HG03460 (cell line): ENCODE results near the gene CD19.
"Not testable (repeated sequence)": the region's sequence is repeated elsewhere in the genome, so short reads cannot be mapped to it uniquely, and the experiment has no call there.

Experiments
- ATAC-seq: cut with Tn5 transposase; IDR thresholded peaks from one replicate; pipeline ENCODE4 v1.9.1; 2021; ENCODE audit not compliant: unreplicated experiment

The CD19 gene

DNA sequence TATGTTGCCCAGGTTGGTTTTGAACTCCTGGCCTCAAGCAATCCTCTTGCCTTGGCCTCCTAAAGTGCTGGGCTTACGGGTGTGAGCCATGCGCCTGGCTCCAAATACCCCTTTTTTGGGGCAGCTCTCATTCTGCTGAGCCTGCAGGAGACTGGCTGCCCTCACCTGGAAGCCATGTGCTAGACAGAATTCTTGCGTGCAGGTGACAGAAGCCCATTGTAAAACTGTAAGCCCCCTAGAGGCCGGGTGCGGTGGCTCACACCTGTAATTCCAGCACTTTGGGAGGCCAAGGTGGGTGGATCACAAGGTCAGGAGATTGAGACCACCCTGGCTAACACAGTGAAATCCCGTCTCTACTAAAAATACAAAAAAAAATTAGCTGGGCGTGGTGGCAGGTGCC is 48.6 kb downstream of the CD19 start:
- ATAC-seq: not testable (repeated sequence)

DNA sequence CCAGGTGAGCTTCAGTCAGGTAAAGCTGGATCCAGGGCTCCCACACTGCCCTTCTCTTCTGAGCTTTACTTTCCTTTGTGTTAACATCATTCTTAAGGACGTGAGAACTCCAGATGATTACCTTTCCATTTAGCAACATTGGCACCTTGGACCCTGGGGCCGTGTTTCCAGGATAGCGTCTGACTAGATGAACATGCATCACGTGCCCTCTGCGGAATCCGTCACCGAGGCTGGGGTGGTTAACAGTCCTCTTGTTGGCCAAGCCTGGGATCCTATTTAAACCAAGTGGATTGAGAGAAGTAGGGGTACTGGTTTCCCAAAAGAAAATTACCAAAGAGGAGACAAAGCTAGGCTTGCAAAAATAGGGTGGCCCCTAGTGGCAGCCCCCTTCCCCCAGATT is 49.2 kb downstream of the CD19 start:
- no peak for ATAC-seq

- ATAC-seq: no peak
Observed at GRCh38 chr16:28981517-28981916, 49.7 kb downstream of the CD19 start.

- no peak for ATAC-seq
Observed at GRCh38 chr16:28982418-28982817, 50.6 kb downstream of the CD19 start.

DNA sequence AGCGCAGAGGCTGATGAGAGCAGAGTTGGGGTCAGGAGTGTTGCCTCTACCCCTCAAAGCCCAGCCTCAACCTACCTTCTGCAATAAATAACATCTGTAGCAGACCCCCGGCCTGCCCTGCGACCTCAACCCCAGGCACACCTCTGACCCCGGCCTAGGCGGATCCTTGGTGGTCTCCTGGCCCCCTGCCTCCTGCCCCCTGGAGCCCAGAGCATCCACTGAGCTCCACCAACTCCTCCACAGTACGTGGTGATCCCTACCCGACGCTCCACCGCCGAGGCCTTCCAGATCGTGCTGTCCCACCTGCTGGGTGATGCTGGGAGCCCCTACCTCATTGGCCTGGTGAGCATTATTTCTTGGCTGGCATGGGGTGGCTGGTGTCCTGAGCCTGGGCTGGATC is 51.2 kb downstream of the CD19 start:
- ATAC-seq: no peak

DNA sequence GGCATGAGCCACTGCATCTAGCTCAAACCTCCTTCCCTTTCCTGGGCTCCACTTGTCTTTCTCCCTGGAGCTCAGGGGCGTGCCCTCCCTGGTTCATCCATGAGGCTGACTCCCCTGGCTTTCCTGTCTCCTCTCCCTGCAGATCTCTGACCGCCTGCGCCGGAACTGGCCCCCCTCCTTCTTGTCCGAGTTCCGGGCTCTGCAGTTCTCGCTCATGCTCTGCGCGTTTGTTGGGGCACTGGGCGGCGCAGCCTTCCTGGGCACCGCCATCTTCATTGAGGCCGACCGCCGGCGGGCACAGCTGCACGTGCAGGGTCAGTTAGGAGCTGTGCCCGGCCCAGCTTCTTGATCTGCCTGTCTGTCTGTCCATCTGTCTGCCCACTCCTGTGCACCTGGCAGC is 51.9 kb downstream of the CD19 start:
- no peak for ATAC-seq

- no peak for ATAC-seq
Observed at GRCh38 chr16:28984091-28984490, 52.3 kb downstream of the CD19 start.

DNA sequence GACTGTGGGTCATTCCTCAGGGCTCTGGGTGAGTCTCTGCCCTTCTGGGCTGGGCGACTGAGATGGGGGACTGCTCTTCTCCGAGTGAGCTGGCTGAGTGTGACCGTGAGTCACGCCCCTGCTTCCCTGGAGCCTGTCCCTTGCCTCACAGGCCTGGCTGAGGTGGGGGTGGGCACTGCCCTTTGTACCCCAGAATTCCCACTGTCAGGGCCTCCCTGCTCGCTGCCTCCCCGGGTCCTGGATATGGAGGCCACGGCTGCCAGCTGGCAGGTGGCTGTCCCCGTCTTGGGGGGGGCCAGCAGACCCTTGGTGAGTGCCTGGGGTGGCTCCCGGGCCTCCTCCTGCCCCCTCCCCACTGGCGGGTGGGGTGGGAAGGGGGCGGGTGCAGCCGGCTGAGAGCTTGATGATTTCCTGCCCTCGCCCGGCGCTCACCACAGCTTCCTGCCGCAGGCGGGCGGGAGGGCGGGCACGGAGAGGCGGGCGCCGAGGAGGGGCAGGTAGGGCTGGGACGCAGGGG is 52.9 kb downstream of the CD19 start, which contains the start of gene LAT:
Gene LAT, plus strand, starts transcription at position 434 of the 517 bp plus-strand sequence. CDS start 366 bp downstream, outside the sequence.
- no peak for ATAC-seq

- ATAC-seq: no peak
Observed at GRCh38 chr16:28985211-28986041, 53.7 kb downstream of the CD19 start.

- no peak for ATAC-seq
Observed at GRCh38 chr16:28986046-28986445, 54.3 kb downstream of the CD19 start.

GRCh38 chr16:28986492-28986891 is 54.7 kb downstream of the CD19 start:
- ATAC-seq: no peak

DNA sequence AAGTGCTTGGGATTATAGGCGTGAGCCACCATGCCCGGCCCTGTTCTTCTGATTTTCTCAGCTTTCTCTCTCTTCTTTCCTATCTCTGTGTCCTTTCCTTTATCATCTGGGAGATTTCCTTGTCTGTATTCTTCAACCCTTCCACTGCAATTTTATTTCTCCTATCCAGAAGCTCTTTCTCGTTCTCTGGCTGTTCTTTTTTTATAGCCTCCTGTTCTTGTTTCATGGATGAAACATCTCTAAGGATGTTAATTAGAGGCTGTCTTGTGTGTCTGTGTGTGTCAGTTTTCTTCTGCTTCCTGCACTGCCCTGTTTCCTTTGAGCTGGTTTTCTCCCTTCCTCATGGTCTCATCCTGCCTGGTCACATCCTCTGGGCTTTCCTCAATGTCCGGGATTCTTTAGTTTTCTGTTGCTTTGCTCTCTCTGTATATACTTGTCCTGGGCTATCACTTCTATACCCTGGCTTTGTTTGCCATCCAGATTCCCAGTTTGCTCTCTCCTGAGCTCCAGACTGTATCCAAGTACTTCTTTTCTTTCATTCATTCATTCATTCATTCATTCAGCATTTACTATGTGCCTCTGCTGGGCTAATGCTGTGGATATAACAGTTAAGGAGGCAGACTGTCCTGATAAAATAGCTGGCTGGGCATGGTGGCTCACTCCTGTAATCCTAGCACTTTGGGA is 55.5 kb downstream of the CD19 start:
- ATAC-seq: no peak
